Small intestine (tissue), 7 donors: ENCODE measurements around the gene GNB1. TPM values are rescaled to one million over a fixed set of nuclear protein-coding genes. Genes with fewer than 3 reads are reported as not detected.

Source experiments
- DNase-seq, 2 donors: peaks; one replicate each; pipeline versions ENCODE4 v3.0.0 to v3.0.0-alpha.2; 2013
- FAIRE-seq: peaks from 2 replicates; lab custom pipeline; 2012; peaks lifted over from hg19 to GRCh38; lab: Jason Lieb, UNC
- H3K27ac ChIP-seq, 3 donors: one replicate each; pipeline ENCODE4 v1.5.1; 2013; ENCODE audit warnings: low read length in 2 of 3, mild to moderate bottlenecking in 2 of 3, control low read depth in 1 of 3, inconsistent platforms in 1 of 3, low read depth in 1 of 3, moderate library complexity in 1 of 3
- H3K27me3 ChIP-seq, 3 donors: one replicate each; pipeline ENCODE4 v1.6.1; 2013; ENCODE audit warnings: low read length in 3 of 3, inconsistent platforms in 1 of 3; ENCODE audit not compliant: control insufficient read depth in 3 of 3, insufficient read depth in 3 of 3
- H3K36me3 ChIP-seq, 3 donors: one replicate each; pipeline ENCODE4 v1.6.1; 2013; ENCODE audit warnings: low read length in 3 of 3, inconsistent platforms in 1 of 3, low read depth in 1 of 3, mild to moderate bottlenecking in 1 of 3, moderate library complexity in 1 of 3; ENCODE audit not compliant: control insufficient read depth in 3 of 3, insufficient read depth in 2 of 3
- H3K4me1 ChIP-seq, 3 donors: one replicate each; pipeline ENCODE4 v1.6.1; 2013; ENCODE audit warnings: low read length in 2 of 3, inconsistent platforms in 1 of 3, low read depth in 1 of 3, mild to moderate bottlenecking in 1 of 3, moderate library complexity in 1 of 3; ENCODE audit not compliant: control insufficient read depth in 3 of 3, insufficient read depth in 2 of 3
- H3K4me3 ChIP-seq, 3 donors: one replicate each; pipeline ENCODE4 v1.5.1; 2013; ENCODE audit warnings: low read length in 3 of 3, control low read depth in 1 of 3, inconsistent platforms in 1 of 3, low read depth in 1 of 3, mild to moderate bottlenecking in 1 of 3, moderate library complexity in 1 of 3
- H3K9me3 ChIP-seq, 2 donors: one replicate each; pipeline ENCODE4 v1.6.1; 2013; ENCODE audit warnings: low read depth in 1 of 2, low read length in 1 of 2; ENCODE audit not compliant: control insufficient read depth in 2 of 2, insufficient read depth in 1 of 2
- WGBS, 3 donors: extraction: QIAGEN DNeasy Blood & Tissue Kit; methylation state at CpG; one replicate each; pipeline ENCODE4 v1.1.7; 2013; 5-methylcytosine and 5-hydroxymethylcytosine counted together
- polyA plus RNA-seq, 4 donors: library from polyadenylated mRNA; stranded (reverse) in 3 of 4; unstranded in 1 of 4; fragments of 200-250 nt in 3 of 4; fragments of 120-200 nt in 1 of 4; gene quantifications; one replicate each; pipeline versions ENCODE4 v1.2.1 to v1.2.3, GENCODE V29; 2013
- donor health status: healthy with polysubstance abuse.
- donor health status: control.
- donor health status: control.
- donor health status: Bipolar disorder and iron deficiency.
- donor health status: healthy.

Gene GNB1
- polyA plus RNA-seq, 4 donors, result 169 to 214 (median 192) TPM

GRCh38 chr1:1809489-1809888 lies 81.4 kb downstream of the GNB1 start:
- H3K4me3 ChIP-seq, result no peak overlapping the region
- no peaks in the 10 kb centered on the region for H3K4me1 ChIP-seq
- no peaks in the 10 kb centered on the region for H3K27me3 ChIP-seq
- FAIRE-seq, result no peak
- no peak for DNase-seq
- peaks cover 11 to 76% (median 11%) of the 10 kb centered on the region in 3 donors for H3K36me3 ChIP-seq
- no peak overlapping the region for H3K27ac ChIP-seq
- H3K9me3 ChIP-seq, result no peaks in the 10 kb centered on the region
- 91 to 93% (median 91%) methylated on average over 6 of the region's 6 CpGs for WGBS, 3 donors

- FAIRE-seq, result no peak
- no peaks in the 10 kb centered on the region for H3K4me1 ChIP-seq
- no peak for DNase-seq
- no peak overlapping the region for H3K4me3 ChIP-seq
- no peaks in the 10 kb centered on the region for H3K9me3 ChIP-seq
- no peak overlapping the region for H3K27ac ChIP-seq
- WGBS, 3 donors, result 95 to 96% (median 95%) methylated on average over 10 of the region's 10 CpGs
- no peaks in the 10 kb centered on the region for H3K27me3 ChIP-seq
- H3K36me3 ChIP-seq, result peaks cover 4 to 80% (median 16%) of the 10 kb centered on the region in 3 donors
These were observed 82.7 kb downstream of the GNB1 start for GRCh38 chr1:1808206-1808605.

GRCh38 chr1:1806890-1807289 lies 84.0 kb downstream of the GNB1 start:
- DNase-seq, result no peak
- Histone ChIP-seq H3K36me3 (peaks cover 4 to 78% (median 14%) of the 10 kb centered on the region in 3 donors), H3K9me3 (no peaks in the 10 kb centered on the region), H3K27me3 (no peaks in the 10 kb centered on the region), H3K27ac (no peak overlapping the region), H3K4me3 (no peak overlapping the region), H3K4me1 (no peaks in the 10 kb centered on the region)
- 85 to 91% (median 86%) methylated on average over 2 of the region's 2 CpGs for WGBS, 3 donors
- FAIRE-seq, result no peak

GRCh38 chr1:1804301-1804700 lies 86.6 kb downstream of the GNB1 start:
- no peak for FAIRE-seq
- no peak overlapping the region for H3K4me3 ChIP-seq
- no peak for DNase-seq
- H3K27ac ChIP-seq, result no peak overlapping the region
- no peaks in the 10 kb centered on the region for H3K4me1 ChIP-seq
- 97 to 99% (median 98%) methylated on average over 8 of the region's 8 CpGs for WGBS, 3 donors
- H3K9me3 ChIP-seq, result no peaks in the 10 kb centered on the region
- no peaks in the 10 kb centered on the region for H3K27me3 ChIP-seq
- H3K36me3 ChIP-seq, result peaks cover 4 to 72% (median 18%) of the 10 kb centered on the region in 3 donors

- no peak overlapping the region for H3K27ac ChIP-seq
- H3K4me3 ChIP-seq, result no peak overlapping the region
- FAIRE-seq, result no peak
- no peaks in the 10 kb centered on the region for H3K9me3 ChIP-seq
- no peaks in the 10 kb centered on the region for H3K4me1 ChIP-seq
- no peaks in the 10 kb centered on the region for H3K27me3 ChIP-seq
- peaks cover 4 to 76% (median 18%) of the 10 kb centered on the region in 3 donors for H3K36me3 ChIP-seq
- peak in 1 of 2 donors; percentile 13 for DNase-seq
- 69 to 96% (median 88%) methylated on average over 1 of the region's 1 CpG for WGBS, 3 donors
These were observed 88.0 kb downstream of the GNB1 start for GRCh38 chr1:1802871-1803270.

- FAIRE-seq, result no peak
- Histone ChIP-seq H3K36me3 (peaks cover 12 to 76% (median 27%) of the 10 kb centered on the region in 3 donors), H3K9me3 (no peaks in the 10 kb centered on the region), H3K4me1 (no peaks in the 10 kb centered on the region), H3K4me3 (no peak overlapping the region), H3K27me3 (no peaks in the 10 kb centered on the region), H3K27ac (no peak overlapping the region)
- DNase-seq, result no peak
- WGBS, 3 donors, result 86 to 95% (median 87%) methylated on average over 5 of the region's 5 CpGs
These were observed 91.2 kb downstream of the GNB1 start for GRCh38 chr1:1799716-1800115.

- peaks cover 14 to 79% (median 29%) of the 10 kb centered on the region in 3 donors for H3K36me3 ChIP-seq
- no peak overlapping the region for H3K27ac ChIP-seq
- no peaks in the 10 kb centered on the region for H3K27me3 ChIP-seq
- DNase-seq (peak in 1 of 2 donors; percentile 37), FAIRE-seq (no peak)
- WGBS, 3 donors, result 37 to 79% (median 40%) methylated on average over 11 of the region's 11 CpGs
- no peak overlapping the region for H3K4me3 ChIP-seq
- H3K9me3 ChIP-seq, result no peaks in the 10 kb centered on the region
- H3K4me1 ChIP-seq, result no peaks in the 10 kb centered on the region
These were observed 93.1 kb downstream of the GNB1 start for GRCh38 chr1:1797731-1798341.

GRCh38 chr1:1796466-1796865 lies 94.4 kb downstream of the GNB1 start:
- no peak overlapping the region for H3K4me3 ChIP-seq
- no peaks in the 10 kb centered on the region for H3K9me3 ChIP-seq
- H3K27me3 ChIP-seq, result no peaks in the 10 kb centered on the region
- peaks cover 16 to 87% (median 32%) of the 10 kb centered on the region in 3 donors for H3K36me3 ChIP-seq
- H3K4me1 ChIP-seq, result no peaks in the 10 kb centered on the region
- FAIRE-seq (no peak), DNase-seq (no peak)
- 88 to 94% (median 92%) methylated on average over 5 of the region's 5 CpGs for WGBS, 3 donors
- no peak overlapping the region for H3K27ac ChIP-seq

GRCh38 chr1:1794999-1795398 lies 95.9 kb downstream of the GNB1 start:
- Histone ChIP-seq H3K4me3 (no peak overlapping the region), H3K9me3 (no peaks in the 10 kb centered on the region), H3K27ac (no peak overlapping the region), H3K36me3 (peaks cover 19 to 89% (median 38%) of the 10 kb centered on the region in 3 donors), H3K27me3 (no peaks in the 10 kb centered on the region), H3K4me1 (no peaks in the 10 kb centered on the region)
- FAIRE-seq (no peak), DNase-seq (no peak)
- 90 to 92% (median 91%) methylated on average over 10 of the region's 10 CpGs for WGBS, 3 donors
